ENCODE results near the gene CNPPD1. TPM values are rescaled to one million over a fixed set of nuclear protein-coding genes. Genes with fewer than 3 reads are reported as not detected.

Gene CNPPD1
- total RNA-seq, 1 experiment from 2014 or later, result 38.2 TPM

DNA sequence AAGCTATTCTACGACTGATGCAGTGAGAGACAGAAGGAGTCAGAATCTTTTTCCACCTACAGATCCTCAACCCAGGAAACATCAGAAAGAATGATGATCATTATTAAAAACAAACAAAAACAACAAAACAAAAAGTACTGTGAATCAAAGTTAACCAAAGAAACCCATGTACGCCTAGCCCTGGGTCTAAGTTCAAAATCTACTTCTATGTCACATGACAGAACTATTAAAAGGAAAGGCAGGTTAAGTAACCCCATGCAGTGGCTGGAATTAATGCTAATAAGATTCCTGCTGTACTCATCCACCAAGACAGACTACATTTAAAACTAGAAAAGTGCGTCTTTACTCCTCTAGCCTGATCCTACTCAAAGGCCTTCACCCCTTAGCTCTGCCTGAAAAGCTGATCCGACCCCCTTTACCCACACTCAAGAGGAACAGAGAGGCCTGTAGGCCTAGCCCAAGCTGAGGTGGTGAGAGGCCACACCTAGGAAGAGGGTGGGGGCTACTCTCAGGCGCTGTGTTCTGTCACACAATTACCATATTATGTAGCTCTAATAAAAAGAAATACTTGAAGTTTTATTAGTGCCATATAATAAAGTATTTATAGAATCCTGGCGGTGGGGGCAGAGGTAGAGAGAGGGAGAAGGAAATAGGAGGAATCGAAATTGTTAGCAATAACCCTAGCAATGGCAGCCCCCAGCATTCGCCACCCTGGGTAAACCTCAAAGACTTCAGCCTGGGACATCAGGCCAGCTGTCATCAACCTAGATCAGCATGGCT, 53.2 kb downstream of the CNPPD1 start:
- no peak overlapping the region for H3K27ac ChIP-seq (ENCODE audit: low read length)
- ChIA-PET POLR2A (ENCODE audit: unreplicated experiment) (interaction anchor here (0.7 kb wide), 1 partner anchor 35 kb away, joined by 3 read pairs; no protein-coding TSS in a partner anchor), CTCF (interaction anchor here (1.0 kb wide), 1 partner anchor 31 kb away, joined by 6 read pairs; no protein-coding TSS in a partner anchor)
- 0 out of 2 replicates have a peak, but pooled peaks cover 4% of the 10 kb centered on the region for H4K20me1 ChIP-seq (ENCODE audit: low read length)
- TF ChIP-seq, protein P1, sequence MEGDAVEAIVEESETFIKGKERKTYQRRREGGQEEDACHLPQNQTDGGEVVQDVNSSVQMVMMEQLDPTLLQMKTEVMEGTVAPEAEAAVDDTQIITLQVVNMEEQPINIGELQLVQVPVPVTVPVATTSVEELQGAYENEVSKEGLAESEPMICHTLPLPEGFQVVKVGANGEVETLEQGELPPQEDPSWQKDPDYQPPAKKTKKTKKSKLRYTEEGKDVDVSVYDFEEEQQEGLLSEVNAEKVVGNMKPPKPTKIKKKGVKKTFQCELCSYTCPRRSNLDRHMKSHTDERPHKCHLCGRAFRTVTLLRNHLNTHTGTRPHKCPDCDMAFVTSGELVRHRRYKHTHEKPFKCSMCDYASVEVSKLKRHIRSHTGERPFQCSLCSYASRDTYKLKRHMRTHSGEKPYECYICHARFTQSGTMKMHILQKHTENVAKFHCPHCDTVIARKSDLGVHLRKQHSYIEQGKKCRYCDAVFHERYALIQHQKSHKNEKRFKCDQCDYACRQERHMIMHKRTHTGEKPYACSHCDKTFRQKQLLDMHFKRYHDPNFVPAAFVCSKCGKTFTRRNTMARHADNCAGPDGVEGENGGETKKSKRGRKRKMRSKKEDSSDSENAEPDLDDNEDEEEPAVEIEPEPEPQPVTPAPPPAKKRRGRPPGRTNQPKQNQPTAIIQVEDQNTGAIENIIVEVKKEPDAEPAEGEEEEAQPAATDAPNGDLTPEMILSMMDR (conservative IDR thresholded peaks at IDR 0.05; ENCODE audit: low read depth, low read length), result no peak
- TF ChIP-seq EZH2 (IDR thresholded peaks at IDR 0.05; ENCODE audit: low read length, unreplicated experiment), result no peak
- no peak for TF ChIP-seq EZH2phosphoT487 (IDR thresholded peaks at IDR 0.05; ENCODE audit: borderline replicate concordance, low read length)
- ATAC-seq (no peak), DNase-seq (no peak)
- H3K36me3 ChIP-seq (ENCODE audit: low read depth, low read length), result no peaks in the 10 kb centered on the region
- intact Hi-C loops (cut with micrococcal nuclease), result loop anchor here (2.0 kb wide), 1 partner anchor 31 kb away; no protein-coding TSS in a partner anchor
- peaks cover 61% of the 10 kb centered on the region for H3K4me1 ChIP-seq (ENCODE audit: insufficient read depth, low read length)
- no peak overlapping the region for H3K9ac ChIP-seq (ENCODE audit: low read length)
- no peaks in the 10 kb centered on the region for H3K27me3 ChIP-seq (ENCODE audit: low read length)
- H2AFZ ChIP-seq (ENCODE audit: low read length), result no peak overlapping the region
- no peak overlapping the region for H3K4me2 ChIP-seq (ENCODE audit: low read length)
- H3K9me2 ChIP-seq (replicated peaks; ENCODE audit: low read length), result no peaks in the 10 kb centered on the region
- BruUV-seq (replicated peaks), result no TSS peak
- no peaks in the 10 kb centered on the region for H3K9me3 ChIP-seq (ENCODE audit: low read length)
- H3K4me3 ChIP-seq (ENCODE audit: low read length), result no peak overlapping the region
- peaks cover 8% of the 10 kb centered on the region for H3F3A ChIP-seq (ENCODE audit: low read length, unreplicated experiment)
- no peaks in the 10 kb centered on the region for H3K79me2 ChIP-seq (ENCODE audit: low read length)

DNA sequence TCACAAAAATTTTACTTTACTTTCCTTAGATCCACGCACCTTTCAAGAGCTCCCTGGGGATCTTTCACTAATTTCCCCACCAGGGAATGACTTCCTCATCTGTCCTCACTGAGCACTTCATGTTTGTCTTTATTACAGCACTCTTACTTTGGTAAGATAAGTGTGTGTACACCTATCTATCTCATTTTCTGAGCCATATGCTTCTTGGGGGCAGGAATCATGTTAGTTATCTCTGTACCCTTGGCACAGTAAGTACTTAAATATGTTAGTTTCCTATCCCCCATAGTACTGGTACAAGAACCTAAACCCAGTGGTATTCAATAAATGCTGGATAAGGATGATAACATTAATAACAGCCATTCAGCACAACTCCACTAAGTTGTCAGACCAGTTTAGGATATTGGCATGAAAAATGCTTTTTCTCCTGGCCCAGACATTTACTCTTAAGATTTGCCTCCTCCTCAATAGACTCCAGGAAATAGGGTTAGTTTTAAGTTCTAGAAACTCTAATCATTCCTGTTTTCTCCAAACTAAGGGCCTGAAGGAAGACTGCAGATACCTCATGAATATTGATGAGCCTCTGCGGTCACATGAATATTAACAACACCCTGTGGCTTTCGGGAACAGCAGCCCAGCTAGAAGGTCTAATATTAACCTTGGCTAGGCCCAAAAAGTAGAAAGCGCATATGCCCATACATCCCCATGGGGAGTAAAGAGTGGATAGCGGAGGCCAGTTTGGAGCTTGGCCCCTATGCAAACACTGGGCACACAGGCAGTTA, 54.3 kb downstream of the CNPPD1 start:
- Histone ChIP-seq H3K9me2 (replicated peaks; ENCODE audit: low read length) (no peaks in the 10 kb centered on the region), H3F3A (ENCODE audit: low read length, unreplicated experiment) (peaks cover 8% of the 10 kb centered on the region), H3K4me1 (ENCODE audit: insufficient read depth, low read length) (peaks cover 53% of the 10 kb centered on the region), H3K9me3 (ENCODE audit: low read length) (no peaks in the 10 kb centered on the region), H3K27ac (ENCODE audit: low read length) (no peak overlapping the region), H3K27me3 (ENCODE audit: low read length) (no peaks in the 10 kb centered on the region), H3K36me3 (ENCODE audit: low read depth, low read length) (no peaks in the 10 kb centered on the region), H4K20me1 (ENCODE audit: low read length) (0 out of 2 replicates have a peak, but pooled peaks cover 4% of the 10 kb centered on the region), H3K4me2 (ENCODE audit: low read length) (0 out of 2 replicates have a peak overlapping the region, but pooled peaks have one; percentile 17), H3K9ac (ENCODE audit: low read length) (no peak overlapping the region), H2AFZ (ENCODE audit: low read length) (no peak overlapping the region), H3K79me2 (ENCODE audit: low read length) (no peaks in the 10 kb centered on the region), H3K4me3 (ENCODE audit: low read length) (no peak overlapping the region)
- CTCF ChIA-PET, result interaction anchor here (1.1 kb wide), 1 partner anchor 64 kb away, joined by 4 read pairs; no protein-coding TSS in a partner anchor
- intact Hi-C loops (cut with micrococcal nuclease), result no loop called here
- BruUV-seq (replicated peaks), result TSS peak; percentile 45
- ATAC-seq (no peak), DNase-seq (peak; percentile 63)
- POLR2A ChIA-PET (ENCODE audit: unreplicated experiment), result no interaction called here
- no peak for TF ChIP-seq EZH2 (IDR thresholded peaks at IDR 0.05; ENCODE audit: low read length, unreplicated experiment)
- no peak for TF ChIP-seq EZH2phosphoT487 (IDR thresholded peaks at IDR 0.05; ENCODE audit: borderline replicate concordance, low read length)
- TF ChIP-seq, protein P1 (conservative IDR thresholded peaks at IDR 0.05; ENCODE audit: low read depth, low read length), result no peak

Other genes with a start within 250 kb of the CNPPD1 start
- gene CDK5R2, start 217.3 kb downstream of the CNPPD1 start, total RNA-seq (2014; rRNA removed), result 0.11 and 0.35 TPM in 2 replicates
- 0.07 TPM in 1 of 2 replicates, not detected in the other for gene FEV, start 191.7 kb downstream of the CNPPD1 start, total RNA-seq (2014; rRNA removed)
- 6.4 and 13.5 TPM in 2 replicates for gene CRYBA2, start 183.5 kb downstream of the CNPPD1 start, total RNA-seq (2014; rRNA removed)
- gene CFAP65, start 135.4 kb downstream of the CNPPD1 start, total RNA-seq (2014; rRNA removed), result 0.17 and 0.18 TPM in 2 replicates
- 0.07 TPM in 1 of 2 replicates, not detected in the other for gene IHH, start 116.0 kb downstream of the CNPPD1 start, total RNA-seq (2014; rRNA removed)
- gene NHEJ1, start 16.1 kb downstream of the CNPPD1 start, total RNA-seq (2014; rRNA removed), result 16.7 and 18.5 TPM in 2 replicates
- gene SLC23A3, start 6.9 kb downstream of the CNPPD1 start, total RNA-seq (2014; rRNA removed), result 1.4 and 1.7 TPM in 2 replicates
- 61.0 and 87.2 TPM in 2 replicates for gene RETREG2, start 1.4 kb upstream of the CNPPD1 start, total RNA-seq (2014; rRNA removed)
- gene ZFAND2B, start 29.9 kb upstream of the CNPPD1 start, total RNA-seq (2014; rRNA removed), result 47.5 and 49.5 TPM in 2 replicates
- 21.1 and 23.9 TPM in 2 replicates for gene ABCB6, start 42.0 kb upstream of the CNPPD1 start, total RNA-seq (2014; rRNA removed)
- 59.6 and 77.2 TPM in 2 replicates for gene ATG9A, start 52.7 kb upstream of the CNPPD1 start, total RNA-seq (2014; rRNA removed)
- 67.9 and 78.5 TPM in 2 replicates for gene ANKZF1, start 52.9 kb upstream of the CNPPD1 start, total RNA-seq (2014; rRNA removed)
- 6.0 and 6.1 TPM in 2 replicates for gene GLB1L, start 68.5 kb upstream of the CNPPD1 start, total RNA-seq (2014; rRNA removed)
- gene STK16, start 68.6 kb upstream of the CNPPD1 start, total RNA-seq (2014; rRNA removed), result 13.8 and 16.3 TPM in 2 replicates
- not detected in 2 replicates for gene TUBA4B, start 76.3 kb upstream of the CNPPD1 start, total RNA-seq (2014; rRNA removed)
- gene TUBA4A, start 77.0 kb upstream of the CNPPD1 start, total RNA-seq (2014; rRNA removed), result 75.4 and 87.9 TPM in 2 replicates
- 62.3 and 98.4 TPM in 2 replicates for gene DNAJB2, start 102.4 kb upstream of the CNPPD1 start, total RNA-seq (2014; rRNA removed)
- 0.07 TPM in 1 of 2 replicates, not detected in the other for gene PTPRN, start 132.5 kb upstream of the CNPPD1 start, total RNA-seq (2014; rRNA removed)
- gene RESP18, start 155.8 kb upstream of the CNPPD1 start, total RNA-seq (2014; rRNA removed), result not detected in 2 replicates
- 86.2 and 114 TPM in 2 replicates for gene DNPEP, start 211.0 kb upstream of the CNPPD1 start, total RNA-seq (2014; rRNA removed)
- gene DES, start 241.5 kb upstream of the CNPPD1 start, total RNA-seq (2014; rRNA removed), result not detected in 2 replicates